SK-N-SH (cell line): ENCODE results near the gene B3GALNT2. TPM values are rescaled to one million over a fixed set of nuclear protein-coding genes. Genes with fewer than 3 reads are reported as not detected.

ENCODE experiments used
- CTCF ChIA-PET: fragments of 300-600, 350-600 bp; formaldehyde crosslinking; extraction: SDS; loops from one replicate; lab custom pipeline; 2021; lab: Yijun Ruan, JAX
- POLR2A ChIA-PET: fragments of 350-600 bp; sonication (Branson Sonifier 250); formaldehyde crosslinking; extraction: SDS; loops from one replicate; lab custom pipeline; 2020; ENCODE audit warnings: antibody characterized with exemption, inconsistent platforms; lab: Yijun Ruan, JAX
- DNase-seq: peaks from one replicate; pipeline ENCODE4 v3.0.0; 2012
- H2AFZ ChIP-seq: fragments of 200-600 bp; sonication (generic); 2 replicates; pipeline ENCODE4 v1.8.1; 2016; ENCODE audit warnings: antibody characterized with exemption, mild to moderate bottlenecking, low read depth
- H3F3A ChIP-seq: fragments of 200-600 bp; sonication (generic); replicated peaks from 2 replicates; pipeline ENCODE3; 2016; ENCODE audit warnings: antibody characterized with exemption, mild to moderate bottlenecking; ENCODE audit not compliant: insufficient read depth
- H3K27ac ChIP-seq, 2 experiments: fragments of 200-500 bp in 1 of 2; fragments of 200-600 bp in 1 of 2; sonication (Bioruptor generic) in 1 of 2; sonication (generic), shearing (Covaris generic) in 1 of 2; 2 replicates each; pipeline versions ENCODE4 v1.5.1 to v1.6.1; 2014 to 2016; ENCODE audit warnings: low read depth in 2 of 2, inconsistent platforms in 1 of 2, low read length in 1 of 2, mild to moderate bottlenecking in 1 of 2, mixed read lengths in 1 of 2
- H3K27me3 ChIP-seq: fragments of 200-600 bp; sonication (generic), shearing (Covaris generic); 2 replicates; pipeline ENCODE4 v1.6.1; 2016; ENCODE audit warnings: mixed run types; ENCODE audit not compliant: insufficient read depth
- H3K36me3 ChIP-seq, 2 experiments: fragments of 200-500 bp in 1 of 2; fragments of 200-600 bp in 1 of 2; sonication (Bioruptor generic) in 1 of 2; sonication (generic) in 1 of 2; replicated peaks in 1 of 2; 2 replicates each; pipeline versions ENCODE3 to v1.5.1; 2014 to 2016; ENCODE audit warnings: low read length in 1 of 2, mild to moderate bottlenecking in 1 of 2; ENCODE audit not compliant: insufficient read depth in 2 of 2, control insufficient read depth in 1 of 2
- H3K4me1 ChIP-seq, 2 experiments: fragments of 200-500 bp in 1 of 2; fragments of 200-600 bp in 1 of 2; sonication (Bioruptor generic) in 1 of 2; sonication (generic), shearing (Covaris generic) in 1 of 2; 2 replicates each; pipeline versions ENCODE4 v1.5.1 to v1.6.1; 2014 to 2016; ENCODE audit warnings: low read depth in 1 of 2, low read length in 1 of 2, mixed run types in 1 of 2; ENCODE audit not compliant: insufficient read depth in 2 of 2, control insufficient read depth in 1 of 2
- H3K4me2 ChIP-seq: fragments of 200-600 bp; sonication (generic), shearing (Covaris generic); 2 replicates; pipeline ENCODE4 v1.6.1; 2017; ENCODE audit warnings: mixed run types
- H3K4me3 ChIP-seq, 2 experiments: fragments of 200-500 bp in 1 of 2; fragments of 200-600 bp in 1 of 2; sonication (Bioruptor generic) in 1 of 2; sonication (generic), shearing (Covaris generic) in 1 of 2; 2 replicates each; pipeline versions ENCODE4 v1.5.1 to v1.8.1; 2014 to 2016; ENCODE audit warnings: low read depth in 2 of 2, inconsistent platforms in 1 of 2, low read length in 1 of 2, mild to moderate bottlenecking in 1 of 2, mixed read lengths in 1 of 2, moderate library complexity in 1 of 2
- H3K79me2 ChIP-seq: fragments of 200-600 bp; sonication (generic); 2 replicates; pipeline ENCODE4 v1.8.1; 2017; ENCODE audit warnings: mild to moderate bottlenecking; ENCODE audit not compliant: insufficient read depth
- H3K9ac ChIP-seq: fragments of 200-600 bp; sonication (generic); 2 replicates; pipeline ENCODE4 v1.6.1; 2017; ENCODE audit warnings: mixed run types
- H3K9me2 ChIP-seq: fragments of 200-600 bp; sonication (generic); 2 replicates; pipeline ENCODE4 v1.6.1; 2017; ENCODE audit warnings: mixed run types
- H3K9me3 ChIP-seq: fragments of 200-600 bp; sonication (generic); 2 replicates; pipeline ENCODE4 v1.6.1; 2017; ENCODE audit warnings: mixed run types, mild to moderate bottlenecking, moderate library complexity
- H4K20me1 ChIP-seq: fragments of 200-600 bp; sonication (generic); 2 replicates; pipeline ENCODE4 v1.6.1; 2017; ENCODE audit warnings: mild to moderate bottlenecking, mixed run types; ENCODE audit not compliant: insufficient read depth
- CHD2 ChIP-seq: fragments of 150-350 bp; IDR thresholded peaks from 2 replicates; pipeline ENCODE4 v1.6.1; 2018; ENCODE audit warnings: low read length; ENCODE audit not compliant: partially characterized antibody
- ELF1 ChIP-seq: IDR thresholded peaks from 2 replicates; pipeline ENCODE4 v1.4.0; 2012
- EZH2phosphoT487 ChIP-seq: fragments of 200-600 bp; sonication (generic); IDR thresholded peaks from 2 replicates; pipeline ENCODE4 v1.6.1; 2017; ENCODE audit warnings: low read depth, mixed run types, mild to moderate bottlenecking, antibody characterized with exemption, moderate library complexity, borderline replicate concordance
- FOSL2 ChIP-seq: IDR thresholded peaks from 2 replicates; pipeline ENCODE4 v1.4.0; 2012; ENCODE audit warnings: low read depth, mild to moderate bottlenecking, moderate library complexity, borderline replicate concordance
- FOXJ3 ChIP-seq: sonication (generic); formaldehyde crosslinking; IDR thresholded peaks from 2 replicates; pipeline ENCODE4 v1.5.1; 2020; ENCODE audit warnings: mild to moderate bottlenecking, missing genetic modification reagents
- JUND ChIP-seq: IDR thresholded peaks from 2 replicates; pipeline ENCODE4 v1.4.0; 2012
- MEF2A ChIP-seq: IDR thresholded peaks from 2 replicates; pipeline ENCODE4 v1.4.0; 2012; ENCODE audit warnings: low read depth, borderline replicate concordance
- MXI1 ChIP-seq: IDR thresholded peaks from 2 replicates; pipeline ENCODE4 v1.6.1; 2012; ENCODE audit warnings: mild to moderate bottlenecking, low read depth, low read length, improper control_type of control experiment
- POLR2AphosphoS5 ChIP-seq: IDR thresholded peaks from 2 replicates; pipeline ENCODE4 v1.6.1; 2012; ENCODE audit warnings: low read depth, low read length
- RCOR1 ChIP-seq: fragments of 150-350 bp; IDR thresholded peaks from 2 replicates; pipeline ENCODE4 v1.6.1; 2017; ENCODE audit warnings: antibody characterized with exemption, low read length
- TAF1 ChIP-seq: IDR thresholded peaks from 2 replicates; pipeline ENCODE4 v1.6.1; 2012; ENCODE audit warnings: low read depth, mild to moderate bottlenecking, low read length, moderate library complexity, borderline replicate concordance
- TCF12 ChIP-seq: IDR thresholded peaks from 2 replicates; pipeline ENCODE4 v1.4.0; 2012
- TEAD4 ChIP-seq: IDR thresholded peaks from 2 replicates; pipeline ENCODE4 v1.4.0; 2012; ENCODE audit warnings: mild to moderate bottlenecking, borderline replicate concordance; ENCODE audit not compliant: insufficient read depth
- WGBS: methylation state at CpG from one replicate; pipeline ENCODE4 v1.1.6; 2017; ENCODE audit warnings: low lambda C conversion rate; 5-methylcytosine and 5-hydroxymethylcytosine counted together
- polyA plus RNA-seq, 3 experiments: library from polyadenylated mRNA; depleted of rRNA; stranded (reverse); fragments of >200 nt; gene quantifications; 2 replicates each; pipeline ENCODE4 v1.2.3, GENCODE V29; 2012
- TF ChIP-seq, protein P1 (sequence below): IDR thresholded peaks from 2 replicates; pipeline ENCODE4 v1.4.0; 2012; ENCODE audit warnings: low read depth, borderline replicate concordance
- TF ChIP-seq, protein P2 (sequence below): fragments of 150-350 bp; IDR thresholded peaks from 2 replicates; pipeline ENCODE4 v1.6.1; 2016; ENCODE audit warnings: mild to moderate bottlenecking, low read depth, low read length
- TF ChIP-seq, protein P3 (sequence below): IDR thresholded peaks from 2 replicates; pipeline ENCODE4 v1.4.0; 2012; ENCODE audit warnings: low read depth

The B3GALNT2 gene
- polyA plus RNA-seq, 1 of the 3 experiments (the other 2 are of a cell fraction), result 15.5 TPM

DNA sequence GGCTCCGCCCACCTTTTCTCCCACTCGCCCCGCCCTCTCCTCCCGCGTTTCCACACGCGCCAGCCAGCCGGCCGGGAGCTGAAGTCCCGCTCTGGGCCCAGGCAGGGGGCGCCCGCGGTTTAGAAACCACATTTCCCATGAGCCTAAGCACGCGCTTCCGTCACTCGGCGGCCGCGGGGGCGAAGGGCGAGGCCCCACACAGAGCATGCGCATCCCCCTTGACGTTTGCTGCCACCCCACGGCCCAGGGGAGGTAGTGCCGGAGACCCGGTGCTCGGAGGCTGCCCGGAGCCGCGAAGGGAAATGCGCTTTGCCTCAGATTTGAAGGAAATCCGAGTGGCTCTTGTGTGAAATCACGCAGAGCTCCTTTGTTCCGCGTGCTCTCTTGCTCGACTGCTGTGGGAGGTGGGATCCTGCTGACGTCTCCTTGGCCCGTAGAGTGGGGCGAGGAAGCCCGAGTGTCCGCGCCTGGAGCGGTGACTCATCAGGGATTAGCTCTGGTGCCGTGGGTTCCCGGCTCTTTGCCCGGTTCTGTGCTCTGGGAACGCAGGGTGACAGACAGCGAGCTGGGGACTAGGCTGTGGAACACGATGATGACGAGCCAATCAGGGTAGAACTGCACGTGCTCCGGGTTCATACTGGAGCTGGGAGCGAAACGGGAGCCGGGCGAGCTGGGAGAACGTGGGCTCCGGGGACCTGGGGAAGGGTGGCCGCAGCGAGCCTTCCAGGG lies 406 bp upstream of the B3GALNT2 start (continued):
- peak; percentile 61; the same call in 1 of the 2 replicates for TF ChIP-seq POLR2AphosphoS5
- TF ChIP-seq FOSL2, result peak; percentile 87
- 0 out of 2 replicates have a peak, but pooled peaks have one; percentile 7 for TF ChIP-seq TEAD4
- no peak; the same call in 1 of the 2 replicates for TF ChIP-seq RCOR1
- TF ChIP-seq CHD2, result peak; percentile 66
- TF ChIP-seq EZH2phosphoT487, result no peak
- TF ChIP-seq, protein P1, sequence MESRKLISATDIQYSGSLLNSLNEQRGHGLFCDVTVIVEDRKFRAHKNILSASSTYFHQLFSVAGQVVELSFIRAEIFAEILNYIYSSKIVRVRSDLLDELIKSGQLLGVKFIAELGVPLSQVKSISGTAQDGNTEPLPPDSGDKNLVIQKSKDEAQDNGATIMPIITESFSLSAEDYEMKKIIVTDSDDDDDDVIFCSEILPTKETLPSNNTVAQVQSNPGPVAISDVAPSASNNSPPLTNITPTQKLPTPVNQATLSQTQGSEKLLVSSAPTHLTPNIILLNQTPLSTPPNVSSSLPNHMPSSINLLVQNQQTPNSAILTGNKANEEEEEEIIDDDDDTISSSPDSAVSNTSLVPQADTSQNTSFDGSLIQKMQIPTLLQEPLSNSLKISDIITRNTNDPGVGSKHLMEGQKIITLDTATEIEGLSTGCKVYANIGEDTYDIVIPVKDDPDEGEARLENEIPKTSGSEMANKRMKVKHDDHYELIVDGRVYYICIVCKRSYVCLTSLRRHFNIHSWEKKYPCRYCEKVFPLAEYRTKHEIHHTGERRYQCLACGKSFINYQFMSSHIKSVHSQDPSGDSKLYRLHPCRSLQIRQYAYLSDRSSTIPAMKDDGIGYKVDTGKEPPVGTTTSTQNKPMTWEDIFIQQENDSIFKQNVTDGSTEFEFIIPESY, result no peak; the same call in 1 of the 2 replicates
- TF ChIP-seq JUND, result peak; percentile 71
- no peak for TF ChIP-seq FOXJ3 (CRISPR knock-in tag)
- TF ChIP-seq ELF1, result peak; percentile 74; the same call in 1 of the 2 replicates
- peak; percentile 8; the same call in 1 of the 2 replicates for TF ChIP-seq TCF12
- TF ChIP-seq MEF2A, result no peak
- TF ChIP-seq, all 33 proteins: peak for 20

DNA sequence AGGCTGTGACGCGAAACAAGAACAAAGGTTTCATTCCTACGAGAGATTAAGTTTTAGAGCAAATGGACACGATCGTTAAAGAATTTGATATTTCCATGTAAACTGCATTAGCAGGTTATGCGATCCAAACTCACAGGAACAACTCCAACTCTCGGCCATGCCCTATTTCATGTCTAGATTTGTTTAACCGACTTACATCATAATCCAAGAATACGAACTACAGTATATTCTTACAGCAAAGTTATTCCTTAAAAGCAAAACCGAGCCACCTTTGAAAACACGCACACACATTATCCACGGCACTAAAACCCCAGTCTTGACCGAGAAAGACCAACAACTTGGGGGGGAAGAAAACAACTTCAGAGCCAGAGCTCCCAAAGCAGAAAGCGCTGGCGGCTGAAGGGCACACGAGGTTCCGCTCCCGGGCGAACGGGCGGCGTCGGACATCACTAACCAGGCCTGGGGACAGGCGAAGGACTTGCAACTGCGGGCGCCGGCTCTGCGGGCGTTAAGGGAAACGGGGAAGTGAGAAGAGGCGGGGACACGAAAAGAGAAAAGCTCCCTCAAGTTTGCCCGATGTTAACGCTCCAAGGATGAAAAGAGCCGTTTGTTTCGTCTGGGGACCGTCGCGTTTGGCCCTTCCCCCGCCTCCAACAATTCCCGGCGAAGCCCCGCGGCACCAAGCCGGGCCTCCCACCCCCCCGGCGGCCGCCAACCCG lies 690 bp downstream of the B3GALNT2 start:
- peak; percentile 12; the same call in 1 of the 2 replicates for TF ChIP-seq TAF1
- TF ChIP-seq, protein P2, sequence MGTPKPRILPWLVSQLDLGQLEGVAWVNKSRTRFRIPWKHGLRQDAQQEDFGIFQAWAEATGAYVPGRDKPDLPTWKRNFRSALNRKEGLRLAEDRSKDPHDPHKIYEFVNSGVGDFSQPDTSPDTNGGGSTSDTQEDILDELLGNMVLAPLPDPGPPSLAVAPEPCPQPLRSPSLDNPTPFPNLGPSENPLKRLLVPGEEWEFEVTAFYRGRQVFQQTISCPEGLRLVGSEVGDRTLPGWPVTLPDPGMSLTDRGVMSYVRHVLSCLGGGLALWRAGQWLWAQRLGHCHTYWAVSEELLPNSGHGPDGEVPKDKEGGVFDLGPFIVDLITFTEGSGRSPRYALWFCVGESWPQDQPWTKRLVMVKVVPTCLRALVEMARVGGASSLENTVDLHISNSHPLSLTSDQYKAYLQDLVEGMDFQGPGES, result no peak
- TF ChIP-seq MXI1, result peak; percentile 54; the same call in 1 of the 2 replicates
- TF ChIP-seq, protein P3, sequence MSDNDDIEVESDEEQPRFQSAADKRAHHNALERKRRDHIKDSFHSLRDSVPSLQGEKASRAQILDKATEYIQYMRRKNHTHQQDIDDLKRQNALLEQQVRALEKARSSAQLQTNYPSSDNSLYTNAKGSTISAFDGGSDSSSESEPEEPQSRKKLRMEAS, result peak; percentile 64; the same call in 1 of the 2 replicates
- Histone ChIP-seq H3K9me2 (no peaks in the 10 kb centered on the region), H3K9me3 (no peaks in the 10 kb centered on the region), H3K9ac (peak overlapping the region; percentile 79), H2AFZ (peak overlapping the region; percentile 82), H3K27me3 (no peaks in the 10 kb centered on the region), H3K36me3 (no peaks in the 10 kb centered on the region), H3K4me2 (peak overlapping the region; percentile 84), H4K20me1 (peaks cover 20% of the 10 kb centered on the region), H3F3A (peaks cover 27% of the 10 kb centered on the region), H3K4me1 (peaks cover 5 to 13% of the 10 kb centered on the region in 2 experiments; a peak in 3 of 4 replicates), H3K79me2 (peaks cover 53% of the 10 kb centered on the region), H3K4me3 (peak overlapping the region; percentile 60 to 76), H3K27ac (peak overlapping the region; percentile 86 to 97)
- ChIA-PET POLR2A (interaction anchor here (0.5 to 1.2 kb wide), 2 partner anchors 90 to 375 kb away, joined by 3 read pairs; partner anchors contain the start of gene TOMM20), CTCF (interaction anchor here (0.5 to 2.8 kb wide), 30 partner anchors 9 to 471 kb away, joined by 3 to 13 read pairs (median 4); no protein-coding TSS in a partner anchor)
- 1% methylated on average over 43 of the region's 49 CpGs for WGBS
- peak; percentile 55 for DNase-seq
